Osteoblast (primary cell): ENCODE data around the gene CDH4. TPM values are rescaled to one million over a fixed set of nuclear protein-coding genes. Genes with fewer than 3 reads are reported as not detected.

Source experiments
- DNase-seq: peaks from one replicate; pipeline ENCODE4 v3.0.0; 2011; ENCODE audit warnings: low spot score, mixed read lengths; ENCODE audit not compliant: insufficient read length; ENCODE audit errors: missing footprints
- H2AFZ ChIP-seq: 2 replicates; pipeline ENCODE4 v1.6.0; 2011; ENCODE audit warnings: mild to moderate bottlenecking, low read length
- H3K27ac ChIP-seq: 2 replicates; pipeline ENCODE4 v1.5.1; 2011; ENCODE audit warnings: mild to moderate bottlenecking, low read depth, low read length, moderate library complexity
- H3K27me3 ChIP-seq: 2 replicates; pipeline ENCODE4 v1.6.0; 2012; ENCODE audit warnings: mild to moderate bottlenecking, control low read depth, inconsistent platforms, low read length, moderate library complexity; ENCODE audit not compliant: insufficient read depth
- H3K36me3 ChIP-seq: 2 replicates; pipeline ENCODE4 v1.5.1; 2011; ENCODE audit warnings: mild to moderate bottlenecking, low read length, control low read depth, moderate library complexity; ENCODE audit not compliant: insufficient read depth
- H3K4me1 ChIP-seq: 2 replicates; pipeline ENCODE4 v1.5.1; 2011; ENCODE audit warnings: mild to moderate bottlenecking, low read length, control low read depth, moderate library complexity; ENCODE audit not compliant: insufficient read depth
- H3K4me2 ChIP-seq: 2 replicates; pipeline ENCODE4 v1.6.0; 2011; ENCODE audit warnings: mild to moderate bottlenecking, low read length; ENCODE audit not compliant: insufficient read depth
- H3K4me3 ChIP-seq: fragments of 200-600 bp; sonication (generic); 3 replicates; pipeline ENCODE4 v1.5.1; 2012; ENCODE audit warnings: mild to moderate bottlenecking, low read length, inconsistent platforms; ENCODE audit not compliant: insufficient read depth
- H3K79me2 ChIP-seq: 2 replicates; pipeline ENCODE4 v1.6.0; 2012; ENCODE audit warnings: mild to moderate bottlenecking, low read length, control low read depth, inconsistent platforms; ENCODE audit not compliant: insufficient read depth
- H3K9me3 ChIP-seq: 2 replicates; pipeline ENCODE4 v1.5.1; 2011; ENCODE audit warnings: low read depth, low read length, control low read depth
- H4K20me1 ChIP-seq: 2 replicates; pipeline ENCODE4 v1.6.0; 2012; ENCODE audit warnings: mild to moderate bottlenecking, low read length, control low read depth; ENCODE audit not compliant: insufficient read depth
- CTCF ChIP-seq: IDR thresholded peaks from 2 replicates; pipeline ENCODE4 v1.5.1; 2011; ENCODE audit warnings: mild to moderate bottlenecking, low read depth, low read length, moderate library complexity; ENCODE audit errors: extremely low read depth
- total RNA-seq: library from RNA; depleted of rRNA; stranded (reverse); fragments of >200 nt; gene quantifications from 2 replicates; pipeline ENCODE4 v1.2.3, GENCODE V29; 2012

CDH4 gene
- total RNA-seq, 1 donor = 1.1 TPM

DNA sequence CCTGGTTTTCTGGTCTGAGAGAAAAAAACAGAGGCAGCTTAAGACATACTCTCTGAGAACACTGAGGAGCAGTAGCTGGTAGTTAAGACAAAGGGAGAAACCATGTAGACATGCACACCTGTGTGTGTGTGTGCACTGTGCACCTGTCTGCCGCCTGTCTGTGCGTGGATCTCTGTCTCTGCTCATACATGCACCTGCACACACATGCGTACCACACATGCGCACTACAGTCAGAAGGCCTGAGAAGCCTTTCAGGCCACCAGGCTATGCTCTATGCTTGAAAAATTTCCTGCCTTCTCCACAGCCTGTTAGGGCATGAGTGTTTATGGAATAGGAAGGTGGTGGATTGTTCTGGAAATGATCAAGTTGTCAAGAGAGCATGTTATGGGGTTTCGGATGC is 103.5 kb downstream of the CDH4 start:
- TF ChIP-seq CTCF = no peak
- no peak overlapping the region for H3K4me3 ChIP-seq
- no peak overlapping the region for H3K4me2 ChIP-seq
- H3K9me3 ChIP-seq = no peaks in the 10 kb centered on the region
- H2AFZ ChIP-seq = no peak overlapping the region
- H4K20me1 ChIP-seq = no peaks in the 10 kb centered on the region
- no peaks in the 10 kb centered on the region for H3K27me3 ChIP-seq
- no peak for DNase-seq
- H3K27ac ChIP-seq = no peak overlapping the region
- no peaks in the 10 kb centered on the region for H3K79me2 ChIP-seq
- no peaks in the 10 kb centered on the region for H3K4me1 ChIP-seq
- H3K36me3 ChIP-seq = no peaks in the 10 kb centered on the region

DNA sequence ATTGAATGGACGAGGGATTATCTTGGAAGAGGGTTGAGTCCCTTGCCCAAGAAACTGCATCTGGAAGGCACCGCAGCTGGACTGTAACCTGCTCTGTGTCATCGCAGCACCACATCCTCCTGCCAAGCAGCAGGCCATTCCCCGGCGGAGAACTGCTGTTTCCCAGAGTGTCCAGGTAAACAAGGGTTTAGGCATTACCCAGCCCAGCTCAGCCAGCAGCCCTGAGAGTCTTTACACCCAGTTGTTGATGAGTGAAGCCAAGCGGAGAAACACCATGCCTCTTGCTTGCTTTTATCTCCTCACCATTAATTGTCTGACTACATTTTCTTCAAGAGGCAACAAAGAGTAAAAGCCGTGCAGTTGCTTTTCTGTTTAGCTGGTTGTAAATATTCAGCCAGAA is 104.1 kb downstream of the CDH4 start:
- Histone ChIP-seq H3K36me3 (no peaks in the 10 kb centered on the region), H3K79me2 (no peaks in the 10 kb centered on the region), H4K20me1 (no peaks in the 10 kb centered on the region), H3K4me1 (no peaks in the 10 kb centered on the region), H3K9me3 (no peaks in the 10 kb centered on the region), H3K4me3 (no peak overlapping the region), H3K27ac (no peak overlapping the region), H3K4me2 (no peak overlapping the region), H2AFZ (no peak overlapping the region), H3K27me3 (no peaks in the 10 kb centered on the region)
- no peak for DNase-seq
- TF ChIP-seq CTCF = no peak

DNA sequence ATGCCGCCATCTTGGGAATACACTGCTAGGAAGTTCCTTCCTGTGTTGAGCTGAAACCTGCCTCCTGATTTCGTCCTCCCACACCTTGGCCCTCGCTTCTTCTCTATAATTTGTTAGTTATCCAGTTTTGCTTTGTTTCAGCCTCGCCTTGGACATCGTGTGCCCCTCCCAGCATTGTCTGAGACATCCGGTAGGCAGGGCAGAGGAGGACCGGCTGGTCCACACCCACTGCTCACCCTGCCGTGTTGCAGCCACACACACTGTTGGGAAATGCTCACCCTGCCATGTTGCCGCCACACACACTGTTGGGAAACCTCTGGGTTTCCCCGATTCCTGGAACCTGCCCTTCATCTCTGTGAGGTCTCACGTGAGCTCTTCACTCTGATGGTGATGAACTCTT is 105.1 kb downstream of the CDH4 start:
- H3K4me2 ChIP-seq = no peak overlapping the region
- no peaks in the 10 kb centered on the region for H3K9me3 ChIP-seq
- no peak for DNase-seq
- TF ChIP-seq CTCF = no peak
- H4K20me1 ChIP-seq = no peaks in the 10 kb centered on the region
- no peaks in the 10 kb centered on the region for H3K27me3 ChIP-seq
- H3K27ac ChIP-seq = no peak overlapping the region
- no peak overlapping the region for H2AFZ ChIP-seq
- H3K36me3 ChIP-seq = no peaks in the 10 kb centered on the region
- no peak overlapping the region for H3K4me3 ChIP-seq
- no peaks in the 10 kb centered on the region for H3K4me1 ChIP-seq
- H3K79me2 ChIP-seq = no peaks in the 10 kb centered on the region

DNA sequence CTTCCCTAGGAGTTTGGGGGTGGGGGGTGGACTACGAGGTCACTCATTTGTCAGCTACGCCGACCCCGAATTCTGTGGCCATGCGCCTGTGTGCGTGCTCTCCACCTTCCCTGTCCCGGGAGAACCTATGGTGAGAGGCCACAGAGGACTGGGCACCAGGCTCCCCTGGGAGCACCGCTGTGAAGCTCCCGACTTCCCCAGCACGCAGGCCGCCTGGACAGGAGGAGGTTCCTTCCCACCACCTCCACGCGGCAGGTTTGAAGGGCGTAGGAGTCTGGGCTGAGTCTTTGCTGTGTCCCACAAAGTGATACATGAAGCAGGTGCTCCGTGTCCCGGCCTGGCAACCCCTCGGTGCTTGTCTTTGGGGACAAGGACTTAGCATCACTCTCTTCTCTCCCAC is 107.2 kb downstream of the CDH4 start:
- TF ChIP-seq CTCF = no peak
- Histone ChIP-seq H3K4me2 (no peak overlapping the region), H3K27me3 (no peaks in the 10 kb centered on the region), H4K20me1 (no peaks in the 10 kb centered on the region), H3K4me3 (no peak overlapping the region), H3K79me2 (no peaks in the 10 kb centered on the region), H3K27ac (no peak overlapping the region), H3K4me1 (no peaks in the 10 kb centered on the region), H2AFZ (no peak overlapping the region), H3K9me3 (no peaks in the 10 kb centered on the region), H3K36me3 (no peaks in the 10 kb centered on the region)
- no peak for DNase-seq
